Endothelial cell (in vitro differentiated cells): ENCODE measurements around the gene HRH2. TPM values are rescaled to one million over a fixed set of nuclear protein-coding genes. Genes with fewer than 3 reads are reported as not detected.

Source experiments
- DNase-seq: peaks from one replicate; pipeline ENCODE4 v3.0.0; 2021; ENCODE audit warnings: low spot score
- H3K27ac Mint-ChIP-seq: one replicate; pipeline ENCODE4 v1.8.0; 2021; ENCODE audit warnings: mixed read lengths, inconsistent platforms; ENCODE audit not compliant: unreplicated experiment
- H3K27me3 Mint-ChIP-seq: one replicate; pipeline ENCODE4 v1.8.0; 2021; ENCODE audit warnings: mild to moderate bottlenecking, moderate library complexity, mixed read lengths, inconsistent platforms; ENCODE audit not compliant: unreplicated experiment
- H3K36me3 Mint-ChIP-seq: one replicate; pipeline ENCODE4 v1.8.0; 2021; ENCODE audit warnings: mild to moderate bottlenecking, low read depth, mixed read lengths, inconsistent platforms; ENCODE audit not compliant: unreplicated experiment
- H3K4me1 Mint-ChIP-seq: one replicate; pipeline ENCODE4 v1.8.0; 2021; ENCODE audit warnings: mild to moderate bottlenecking, mixed read lengths, inconsistent platforms; ENCODE audit not compliant: unreplicated experiment
- H3K4me3 Mint-ChIP-seq: one replicate; pipeline ENCODE4 v1.8.0; 2021; ENCODE audit warnings: mild to moderate bottlenecking, mixed read lengths, inconsistent platforms; ENCODE audit not compliant: unreplicated experiment
- H3K9me3 Mint-ChIP-seq: one replicate; pipeline ENCODE4 v1.8.0; 2021; ENCODE audit warnings: mixed read lengths, inconsistent platforms; ENCODE audit not compliant: unreplicated experiment
- CTCF ChIP-seq: fragments of 200-600 bp; sonication (generic); IDR thresholded peaks from one replicate; pipeline ENCODE4 v1.5.0; 2021; ENCODE audit warnings: antibody characterized with exemption; ENCODE audit not compliant: unreplicated experiment
- total RNA-seq: library from RNA; stranded (reverse); fragmentation: NEBNext Ultra II Directional; extraction: Animal tissue kit (Norgen Biotek cat#: 25700); gene quantifications from one replicate; pipeline ENCODE4 v1.2.1, GENCODE V29; 2021; ENCODE audit not compliant: unreplicated experiment

HRH2 gene
- total RNA-seq, 1 donor from 2014 or later: 0.41 TPM

- H3K27ac Mint-ChIP-seq: no peak overlapping the region
- peaks cover 11% of the 10 kb centered on the region for H3K27me3 Mint-ChIP-seq
Measured at GRCh38 chr5:175653763-175654162, 4.1 kb upstream of the HRH2 start.

GRCh38 chr5:175654339-175654738 lies 3.5 kb upstream of the HRH2 start:
- DNase-seq: no peak
- Mint-ChIP-seq H3K36me3 (peaks cover 5% of the 10 kb centered on the region), H3K4me3 (no peak overlapping the region), H3K9me3 (peaks cover 4% of the 10 kb centered on the region), H3K27me3 (peaks cover 9% of the 10 kb centered on the region), H3K27ac (no peak overlapping the region), H3K4me1 (peaks cover 5% of the 10 kb centered on the region)
- no peak for TF ChIP-seq CTCF

More at GRCh38 chr5:175653763-175654162, 4.1 kb upstream of the HRH2 start:
- H3K4me1 Mint-ChIP-seq: peaks cover 5% of the 10 kb centered on the region
- DNase-seq: no peak
- peaks cover 4% of the 10 kb centered on the region for H3K9me3 Mint-ChIP-seq
- no peak overlapping the region for H3K4me3 Mint-ChIP-seq
- TF ChIP-seq CTCF: no peak
- peaks cover 6% of the 10 kb centered on the region for H3K36me3 Mint-ChIP-seq

DNA sequence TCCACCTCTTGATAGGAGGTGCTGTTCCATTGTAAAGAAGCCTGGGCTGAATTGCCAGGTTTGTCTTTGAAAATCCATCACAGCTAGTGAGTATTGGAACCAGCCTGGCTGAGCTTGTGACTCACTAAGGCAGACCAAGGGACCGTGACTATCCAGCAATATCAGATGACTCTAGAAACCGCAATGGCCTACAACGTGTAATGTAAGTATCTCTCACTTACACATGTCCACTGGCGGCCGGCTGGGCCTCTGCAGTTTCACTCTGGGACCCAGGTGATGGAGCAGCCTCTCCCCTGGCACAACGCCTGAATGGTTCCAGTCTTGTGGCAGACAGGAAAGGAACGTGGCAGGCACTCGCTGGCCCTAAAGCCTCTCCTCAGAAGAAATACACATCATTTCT lies 3.1 kb upstream of the HRH2 start:
- peaks cover 5% of the 10 kb centered on the region for H3K4me1 Mint-ChIP-seq
- H3K36me3 Mint-ChIP-seq: peaks cover 5% of the 10 kb centered on the region
- H3K27ac Mint-ChIP-seq: no peak overlapping the region
- H3K27me3 Mint-ChIP-seq: peaks cover 9% of the 10 kb centered on the region
- no peak overlapping the region for H3K4me3 Mint-ChIP-seq
- peaks cover 4% of the 10 kb centered on the region for H3K9me3 Mint-ChIP-seq
- no peak for TF ChIP-seq CTCF
- DNase-seq: no peak

- Mint-ChIP-seq H3K4me1 (peaks cover 5% of the 10 kb centered on the region), H3K36me3 (peaks cover 5% of the 10 kb centered on the region), H3K4me3 (no peak overlapping the region), H3K27ac (no peak overlapping the region), H3K9me3 (no peaks in the 10 kb centered on the region), H3K27me3 (peaks cover 9% of the 10 kb centered on the region)
- DNase-seq: no peak
- no peak for TF ChIP-seq CTCF
Measured at GRCh38 chr5:175655411-175655810, 2.5 kb upstream of the HRH2 start.

DNA sequence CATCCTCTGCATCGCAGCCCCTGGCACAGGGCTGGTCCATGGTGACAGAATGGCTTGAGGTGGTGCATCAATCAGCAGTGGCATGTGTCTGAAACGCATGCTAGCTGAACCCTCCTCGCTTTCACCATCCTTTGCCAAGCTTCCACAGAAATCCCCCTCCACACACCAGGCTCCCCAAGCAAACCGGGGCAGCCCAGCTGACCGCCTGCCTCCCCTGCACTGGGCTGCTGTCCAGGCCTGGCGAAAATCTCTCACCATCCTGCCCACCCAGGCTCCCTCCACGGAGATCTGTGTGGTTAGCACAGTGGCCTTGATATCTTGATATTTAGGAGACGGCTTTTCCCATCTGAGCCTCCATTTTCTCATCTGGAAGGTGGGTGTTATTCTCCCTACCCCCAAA lies 905 bp upstream of the HRH2 start:
- no peak for TF ChIP-seq CTCF
- no peak for DNase-seq
- Mint-ChIP-seq H3K27me3 (peaks cover 8% of the 10 kb centered on the region), H3K4me1 (peaks cover 5% of the 10 kb centered on the region), H3K4me3 (peak overlapping the region; percentile 94), H3K27ac (no peak overlapping the region), H3K9me3 (no peaks in the 10 kb centered on the region), H3K36me3 (peaks cover 4% of the 10 kb centered on the region)
